B cell (primary cell): ENCODE measurements around the gene SYNJ2. TPM values are rescaled to one million over a fixed set of nuclear protein-coding genes. Genes with fewer than 3 reads are reported as not detected.

Source experiments
- ATAC-seq: fragments of 200-7000 bp; cut with Tn5 transposase; one replicate; pipeline ENCODE4 v1.10.0; 2021; ENCODE audit warnings: low read depth, mild to moderate bottlenecking, moderate number of reproducible peaks, moderate library complexity
- CTCF ChIA-PET: fragments of 350-600 bp; sonication (Branson Sonifier 250); formaldehyde crosslinking; loops from one replicate; lab custom pipeline; 2021; ENCODE audit warnings: antibody characterized with exemption, inconsistent platforms; lab: Charles Lee
- POLR2A ChIA-PET: fragments of 350-600 bp; sonication (Branson Sonifier 250); formaldehyde crosslinking; loops from one replicate; lab custom pipeline; 2021; ENCODE audit warnings: antibody characterized with exemption; lab: Charles Lee
- DNase-seq: peaks from one replicate; pipeline ENCODE4 v3.0.0; 2013
- H2AFZ ChIP-seq: 2 replicates; pipeline ENCODE4 v1.6.1; 2012; ENCODE audit warnings: mild to moderate bottlenecking, low read depth, low read length; ENCODE audit not compliant: insufficient read depth, poor library complexity, severe bottlenecking
- H3K27ac ChIP-seq, 2 donors: 1 replicate in 1 of 2; 2 replicates in 1 of 2; pipeline ENCODE4 v1.5.1; 2012 to 2013; ENCODE audit warnings: low read length in 2 of 2, mild to moderate bottlenecking in 2 of 2, moderate library complexity in 1 of 2
- H3K27me3 ChIP-seq, 4 experiments: fragments of 200-600 bp in 1 of 4; sonication (generic) in 1 of 4; replicated peaks in 1 of 4; 1 replicate in 2 of 4; 2 replicates in 2 of 4; pipeline versions ENCODE4 v1.6.1 to v1.7.0; 2013 to 2016; ENCODE audit warnings: low read length in 3 of 4, mild to moderate bottlenecking in 2 of 4, mixed read lengths in 1 of 4, moderate library complexity in 1 of 4; ENCODE audit not compliant: insufficient read depth in 4 of 4, control insufficient read depth in 3 of 4; ENCODE audit errors: control extremely low read depth in 1 of 4
- H3K36me3 ChIP-seq, 2 experiments: replicated peaks in 1 of 2; 1 replicate in 1 of 2; 2 replicates in 1 of 2; pipeline versions ENCODE4 v1.6.1 to v1.7.1; 2013; ENCODE audit warnings: low read length in 1 of 2; ENCODE audit not compliant: insufficient read depth in 2 of 2, control insufficient read depth in 1 of 2; ENCODE audit errors: control extremely low read depth in 1 of 2, extremely low read depth in 1 of 2
- H3K4me1 ChIP-seq, 2 donors: fragments of 200-600 bp in 1 of 2; sonication (generic) in 1 of 2; 1 replicate in 1 of 2; 2 replicates in 1 of 2; pipeline versions ENCODE4 v1.5.1 to v1.6.1; 2013 to 2017; ENCODE audit warnings: low read length in 2 of 2; ENCODE audit not compliant: control insufficient read depth in 2 of 2, insufficient read depth in 2 of 2
- H3K4me2 ChIP-seq: replicated peaks from 2 replicates; pipeline ENCODE3; 2012; ENCODE audit warnings: mild to moderate bottlenecking, low read depth, low read length; ENCODE audit not compliant: poor library complexity, severe bottlenecking
- H3K4me3 ChIP-seq, 5 experiments: fragments of 200-600 bp in 1 of 5; sonication (generic) in 1 of 5; 1 replicate in 3 of 5; 2 replicates in 2 of 5; pipeline versions ENCODE4 v1.5.1 to v1.7.0; 2011 to 2016; ENCODE audit warnings: low read length in 4 of 5, mild to moderate bottlenecking in 4 of 5, low read depth in 2 of 5, control low read depth in 1 of 5, moderate library complexity in 1 of 5; ENCODE audit not compliant: insufficient read depth in 1 of 5; ENCODE audit errors: control extremely low read depth in 1 of 5, extremely low read depth in 1 of 5
- H3K79me2 ChIP-seq: fragments of 200-600 bp; sonication (generic); one replicate; pipeline ENCODE4 v1.6.0; 2016; ENCODE audit warnings: low read length; ENCODE audit not compliant: control insufficient read depth, insufficient read depth
- H3K9ac ChIP-seq: fragments of 200-600 bp; sonication (generic); 2 replicates; pipeline ENCODE4 v1.6.1; 2017; ENCODE audit warnings: mild to moderate bottlenecking, low read length, moderate library complexity
- H3K9me3 ChIP-seq, 3 donors: one replicate each; pipeline versions ENCODE4 v1.6.1 to v1.7.1; 2013; ENCODE audit warnings: low read length in 2 of 3; ENCODE audit not compliant: control insufficient read depth in 2 of 3, insufficient read depth in 1 of 3; ENCODE audit errors: control extremely low read depth in 1 of 3
- H4K20me1 ChIP-seq: 2 replicates; pipeline ENCODE4 v1.6.0; 2012; ENCODE audit warnings: mild to moderate bottlenecking, low read length; ENCODE audit not compliant: insufficient read depth, control insufficient read depth, poor library complexity, severe bottlenecking
- H3K27ac Mint-ChIP-seq: one replicate; pipeline ENCODE4 v1.8.0; 2021; ENCODE audit warnings: mixed read lengths
- H3K27me3 Mint-ChIP-seq: one replicate; pipeline ENCODE4 v1.8.0; 2021; ENCODE audit warnings: mixed read lengths
- H3K4me1 Mint-ChIP-seq: one replicate; pipeline ENCODE4 v1.8.0; 2021; ENCODE audit warnings: mixed read lengths
- H3K4me3 Mint-ChIP-seq: one replicate; pipeline ENCODE4 v1.8.0; 2021; ENCODE audit warnings: mixed read lengths
- H3K9me3 Mint-ChIP-seq: one replicate; pipeline ENCODE4 v1.8.0; 2022; ENCODE audit warnings: mixed read lengths; ENCODE audit not compliant: insufficient read depth
- EZH2 ChIP-seq: IDR thresholded peaks from 2 replicates; pipeline ENCODE4 v1.6.1; 2012; ENCODE audit warnings: borderline replicate concordance, low read depth, mild to moderate bottlenecking, moderate library complexity, low read length; ENCODE audit not compliant: insufficient read depth, poor library complexity, severe bottlenecking
- WGBS: methylation state at CpG from one replicate; pipeline ENCODE4 v1.1.5; 2013; ENCODE audit warnings: missing lambda C conversion rate; ENCODE audit not compliant: insufficient coverage; 5-methylcytosine and 5-hydroxymethylcytosine counted together
- intact Hi-C: fragments of 100-400 bp; cut with micrococcal nuclease; formaldehyde crosslinking; loops from one replicate; pipeline ENCODE4 v1.10.0; 2022
- polyA plus RNA-seq: library from polyadenylated mRNA; depleted of rRNA; stranded (reverse); fragments of >200 nt; gene quantifications from 2 replicates; pipeline ENCODE4 v1.2.3, GENCODE V29; 2012
- total RNA-seq, 2 donors: library from RNA; stranded (reverse); fragments of 120-200 nt in 1 of 2; gene quantifications; 1 replicate in 1 of 2; 2 replicates in 1 of 2; pipeline versions ENCODE4 v1.2.3 to v1.2.4, GENCODE V29; 2013 to 2022
- TF ChIP-seq, protein P1 (sequence below): fragments of 200-600 bp; IDR thresholded peaks from one replicate; pipeline ENCODE4 v1.8.0; 2022; ENCODE audit warnings: antibody characterized with exemption, mild to moderate bottlenecking

Gene SYNJ2
- total and polyA plus RNA-seq, 2 donors (not counting 1 experiment from before 2014, with no cell fraction given), result 5.2 to 11.4 TPM

DNA sequence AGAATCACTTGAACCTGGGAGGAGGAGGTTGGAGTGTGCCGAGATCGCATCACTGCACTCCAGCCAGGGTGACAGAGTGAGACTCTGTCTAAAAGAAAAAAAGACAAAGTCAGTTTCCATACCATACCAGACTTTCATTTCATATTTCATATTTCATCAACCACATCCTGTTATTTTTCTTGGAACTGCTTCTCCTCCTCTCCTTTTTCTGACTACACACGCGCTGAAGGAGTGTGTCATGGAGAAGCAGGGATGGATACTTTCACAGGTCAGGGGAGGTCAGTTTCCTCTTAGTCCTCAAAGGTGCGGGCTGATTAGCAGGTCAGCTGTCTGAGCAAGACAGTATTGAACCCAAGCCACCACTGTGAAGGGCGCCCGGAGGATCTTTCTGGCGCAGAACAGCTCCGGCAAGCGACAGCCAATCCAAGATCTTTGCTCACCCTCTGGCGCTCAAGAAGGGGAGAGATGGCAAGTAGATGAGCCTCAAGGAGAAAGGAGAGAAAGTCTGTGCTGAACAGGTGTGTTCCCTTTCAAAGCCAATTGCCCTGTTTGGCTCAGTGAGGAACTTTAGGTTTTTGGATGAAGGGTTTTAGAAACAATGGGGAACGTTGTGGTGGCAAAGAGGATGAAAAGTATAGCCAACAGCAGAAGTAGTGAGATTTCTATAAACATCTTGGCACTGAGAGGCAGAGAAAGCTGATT, 18.9 kb upstream of the SYNJ2 start:
- Histone ChIP-seq H3K9ac (no peak overlapping the region), H4K20me1 (no peaks in the 10 kb centered on the region), H3K4me2 (no peak overlapping the region), H3K4me1 (no peaks in the 10 kb centered on the region), H3K27ac (no peak overlapping the region), H2AFZ (no peak overlapping the region), H3K36me3 (no peaks in the 10 kb centered on the region), H3K4me3 (no peak overlapping the region), H3K79me2 (no peaks in the 10 kb centered on the region), H3K27me3 (peaks cover 0 to 4% (median 2%) of the 10 kb centered on the region in 4 experiments), H3K9me3 (peaks cover 1 to 25% (median 18%) of the 10 kb centered on the region in 3 donors)
- ATAC-seq, result no peak
- no peak for TF ChIP-seq EZH2
- TF ChIP-seq, protein P1, sequence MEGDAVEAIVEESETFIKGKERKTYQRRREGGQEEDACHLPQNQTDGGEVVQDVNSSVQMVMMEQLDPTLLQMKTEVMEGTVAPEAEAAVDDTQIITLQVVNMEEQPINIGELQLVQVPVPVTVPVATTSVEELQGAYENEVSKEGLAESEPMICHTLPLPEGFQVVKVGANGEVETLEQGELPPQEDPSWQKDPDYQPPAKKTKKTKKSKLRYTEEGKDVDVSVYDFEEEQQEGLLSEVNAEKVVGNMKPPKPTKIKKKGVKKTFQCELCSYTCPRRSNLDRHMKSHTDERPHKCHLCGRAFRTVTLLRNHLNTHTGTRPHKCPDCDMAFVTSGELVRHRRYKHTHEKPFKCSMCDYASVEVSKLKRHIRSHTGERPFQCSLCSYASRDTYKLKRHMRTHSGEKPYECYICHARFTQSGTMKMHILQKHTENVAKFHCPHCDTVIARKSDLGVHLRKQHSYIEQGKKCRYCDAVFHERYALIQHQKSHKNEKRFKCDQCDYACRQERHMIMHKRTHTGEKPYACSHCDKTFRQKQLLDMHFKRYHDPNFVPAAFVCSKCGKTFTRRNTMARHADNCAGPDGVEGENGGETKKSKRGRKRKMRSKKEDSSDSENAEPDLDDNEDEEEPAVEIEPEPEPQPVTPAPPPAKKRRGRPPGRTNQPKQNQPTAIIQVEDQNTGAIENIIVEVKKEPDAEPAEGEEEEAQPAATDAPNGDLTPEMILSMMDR, result no peak
- Mint-ChIP-seq H3K27me3 (peaks cover 12% of the 10 kb centered on the region), H3K9me3 (peaks cover 11% of the 10 kb centered on the region), H3K4me3 (no peak overlapping the region), H3K27ac (no peak overlapping the region), H3K4me1 (peaks cover 4% of the 10 kb centered on the region)
- ChIA-PET CTCF (no interaction called here), POLR2A (interaction anchor here (0.7 kb wide), 2 partner anchors 35 to 571 kb away, joined by 3 to 7 read pairs; no protein-coding TSS in a partner anchor)
- intact Hi-C loops, result no loop called here
- WGBS, result 70% methylated on average over 2 of the region's 12 CpGs
- no peak for DNase-seq

- Histone ChIP-seq H3K36me3 (no peaks in the 10 kb centered on the region), H3K4me3 (no peak overlapping the region), H2AFZ (no peak overlapping the region), H3K9me3 (peaks cover 0 to 17% (median 7%) of the 10 kb centered on the region in 3 donors), H3K4me2 (no peak overlapping the region), H3K79me2 (no peaks in the 10 kb centered on the region), H4K20me1 (no peaks in the 10 kb centered on the region), H3K4me1 (no peaks in the 10 kb centered on the region), H3K27ac (no peak overlapping the region), H3K9ac (no peak overlapping the region), H3K27me3 (peaks cover 0 to 4% (median 2%) of the 10 kb centered on the region in 4 experiments)
- TF ChIP-seq, protein P1, result no peak
- TF ChIP-seq EZH2, result no peak
- peaks cover 10% of the 10 kb centered on the region for H3K9me3 Mint-ChIP-seq
- CTCF ChIA-PET, result no interaction called here
- intact Hi-C loops, result no loop called here
- ATAC-seq, result no peak
- no CpG with 5 or more reads among the region's 3 CpGs for WGBS
- H3K4me3 Mint-ChIP-seq, result no peak overlapping the region
- POLR2A ChIA-PET, result no interaction called here
- DNase-seq, result no peak
- peaks cover 12% of the 10 kb centered on the region for H3K27me3 Mint-ChIP-seq
- H3K4me1 Mint-ChIP-seq, result peaks cover 4% of the 10 kb centered on the region
- H3K27ac Mint-ChIP-seq, result no peak overlapping the region
These were observed 17.6 kb upstream of the SYNJ2 start for GRCh38 chr6:157964100-157964499.
